ENCODE results near the gene METTL3.
A peak's percentile ranks its signal among the peaks of the same experiment; 100 is the strongest.
"Not testable (repeated sequence)": the region's sequence is repeated elsewhere in the genome, so short reads cannot be mapped to it uniquely, and the experiment has no call there.

Gene METTL3

GRCh38 chr14:21510735-21511657 lies at the start of gene METTL3:
Gene METTL3 (minus strand): TSS chr14:21511340. CDS start chr14:21511223, 117 bp downstream.
- peak; percentile 65 for DNase-seq (ENCODE audit: low read depth)

- no peak for DNase-seq (ENCODE audit: low read depth)
Measured at GRCh38 chr14:21558703-21559170, 47.6 kb upstream of the METTL3 start.

- peak; percentile 22 for DNase-seq (ENCODE audit: low read depth)
Measured at GRCh38 chr14:21557084-21557901, 46.2 kb upstream of the METTL3 start.

- no peak for DNase-seq (ENCODE audit: low read depth)
Measured at GRCh38 chr14:21556378-21557083, 45.4 kb upstream of the METTL3 start.

- DNase-seq (ENCODE audit: low read depth) = no peak
Measured at GRCh38 chr14:21553266-21553665, 42.1 kb upstream of the METTL3 start.

- DNase-seq (ENCODE audit: low read depth) = not testable (repeated sequence)
Measured at GRCh38 chr14:21544588-21544987, 33.4 kb upstream of the METTL3 start.

GRCh38 chr14:21543963-21544362 lies 32.8 kb upstream of the METTL3 start:
- DNase-seq (ENCODE audit: low read depth) = no peak

- no peak for DNase-seq (ENCODE audit: low read depth)
Measured at GRCh38 chr14:21543521-21543960, 32.4 kb upstream of the METTL3 start.

GRCh38 chr14:21541413-21542074 lies 30.4 kb upstream of the METTL3 start:
- no peak for DNase-seq (ENCODE audit: low read depth)

GRCh38 chr14:21539189-21539940 lies 28.2 kb upstream of the METTL3 start:
- DNase-seq (ENCODE audit: low read depth) = no peak

GRCh38 chr14:21537090-21537424 lies 25.9 kb upstream of the METTL3 start:
- no peak for DNase-seq (ENCODE audit: low read depth)

GRCh38 chr14:21536418-21537089 lies 25.4 kb upstream of the METTL3 start:
- no peak for DNase-seq (ENCODE audit: low read depth)

- no peak for DNase-seq (ENCODE audit: low read depth)
Measured at GRCh38 chr14:21535545-21536417, 24.6 kb upstream of the METTL3 start.

GRCh38 chr14:21534576-21534975 lies 23.4 kb upstream of the METTL3 start:
- DNase-seq (ENCODE audit: low read depth) = no peak

GRCh38 chr14:21533294-21533693 lies 22.2 kb upstream of the METTL3 start:
- no peak for DNase-seq (ENCODE audit: low read depth)

- DNase-seq (ENCODE audit: low read depth) = no peak
Measured at GRCh38 chr14:21529515-21529914, 18.4 kb upstream of the METTL3 start.

GRCh38 chr14:21528381-21529348 lies 17.5 kb upstream of the METTL3 start:
- no peak for DNase-seq (ENCODE audit: low read depth)

- no peak for DNase-seq (ENCODE audit: low read depth)
Measured at GRCh38 chr14:21527318-21527679, 16.2 kb upstream of the METTL3 start.
